ENCODE data around the gene UVRAG. TPM values are rescaled to one million over a fixed set of nuclear protein-coding genes. Genes with fewer than 3 reads are reported as not detected.
A peak's percentile ranks its signal among the peaks of the same experiment; 100 is the strongest.

Gene UVRAG
- total and polyA plus RNA-seq, 4 donors, result 7.9 to 47.0 (median 20.1) TPM

- Histone ChIP-seq H3K9me3 (ENCODE audit: control insufficient read depth, low read length) (no peaks in the 10 kb centered on the region), H3K4me1 (ENCODE audit: control insufficient read depth in 1 of 2, insufficient read depth in 2 of 2, low read length in 2 of 2) (no peaks in the 10 kb centered on the region), H3K36me3 (ENCODE audit: control insufficient read depth in 1 of 2, insufficient read depth in 2 of 2, low read length in 1 of 2) (no peaks in the 10 kb centered on the region), H3K4me3 (ENCODE audit: low read length in 2 of 2) (no peak overlapping the region), H3K27ac (ENCODE audit: low read depth in 1 of 2, low read length in 2 of 2) (no peak overlapping the region), H3K27me3 (ENCODE audit: control insufficient read depth in 1 of 2, insufficient read depth in 2 of 2, low read length in 1 of 2) (no peaks in the 10 kb centered on the region)
- intact Hi-C loops (cut with DNase I), result no loop called here
- WGBS, 2 donors, result 70 to 82% methylated on average over 10 of the region's 10 CpGs
- DNase-seq (no peak), ATAC-seq (ENCODE audit: low FRiP score) (peak; percentile 31)
Observed at GRCh38 chr11:76185511-76185910, 370.5 kb downstream of the UVRAG start.

- ATAC-seq (ENCODE audit: low FRiP score) (peak; percentile 49), DNase-seq (peak in 1 of 2 donors; percentile 59)
- intact Hi-C loops (cut with DNase I), result no loop called here
- H3K27ac ChIP-seq (ENCODE audit: low read depth in 1 of 2, low read length in 2 of 2), result no peak overlapping the region
- H3K27me3 ChIP-seq (ENCODE audit: control insufficient read depth in 1 of 2, insufficient read depth in 2 of 2, low read length in 1 of 2), result no peaks in the 10 kb centered on the region
- H3K4me3 ChIP-seq (ENCODE audit: low read length in 2 of 2), result no peak overlapping the region
- WGBS, 2 donors, result 21 to 32% methylated on average over 15 of the region's 15 CpGs
- no peaks in the 10 kb centered on the region for H3K9me3 ChIP-seq (ENCODE audit: control insufficient read depth, low read length)
- H3K4me1 ChIP-seq (ENCODE audit: control insufficient read depth in 1 of 2, insufficient read depth in 2 of 2, low read length in 2 of 2), result no peaks in the 10 kb centered on the region
- H3K36me3 ChIP-seq (ENCODE audit: control insufficient read depth in 1 of 2, insufficient read depth in 2 of 2, low read length in 1 of 2), result no peaks in the 10 kb centered on the region
Observed at GRCh38 chr11:76185931-76186401, 371.0 kb downstream of the UVRAG start.

GRCh38 chr11:76186776-76187279, 371.8 kb downstream of the UVRAG start:
- no peak overlapping the region for H3K27ac ChIP-seq (ENCODE audit: low read depth in 1 of 2, low read length in 2 of 2)
- WGBS, 2 donors, result 89 to 91% methylated on average over 21 of the region's 21 CpGs

GRCh38 chr11:76188873-76189272, 373.9 kb downstream of the UVRAG start:
- Histone ChIP-seq H3K4me3 (ENCODE audit: low read length in 2 of 2) (no peak overlapping the region), H3K27me3 (ENCODE audit: control insufficient read depth in 1 of 2, insufficient read depth in 2 of 2, low read length in 1 of 2) (no peaks in the 10 kb centered on the region), H3K36me3 (ENCODE audit: control insufficient read depth in 1 of 2, insufficient read depth in 2 of 2, low read length in 1 of 2) (no peaks in the 10 kb centered on the region), H3K9me3 (ENCODE audit: control insufficient read depth, low read length) (no peaks in the 10 kb centered on the region), H3K4me1 (ENCODE audit: control insufficient read depth in 1 of 2, insufficient read depth in 2 of 2, low read length in 2 of 2) (no peaks in the 10 kb centered on the region), H3K27ac (ENCODE audit: low read depth in 1 of 2, low read length in 2 of 2) (no peak overlapping the region)
- intact Hi-C loops (cut with DNase I), result no loop called here
- no peak for DNase-seq
- ATAC-seq (ENCODE audit: low FRiP score), result no peak
- WGBS, 2 donors, result 96 to 100% methylated on average over 4 of the region's 4 CpGs

More at GRCh38 chr11:76186776-76187279, 371.8 kb downstream of the UVRAG start:
- ATAC-seq (ENCODE audit: low FRiP score) (no peak), DNase-seq (no peak)
- no peaks in the 10 kb centered on the region for H3K9me3 ChIP-seq (ENCODE audit: control insufficient read depth, low read length)
- H3K36me3 ChIP-seq (ENCODE audit: control insufficient read depth in 1 of 2, insufficient read depth in 2 of 2, low read length in 1 of 2), result no peaks in the 10 kb centered on the region
- H3K4me1 ChIP-seq (ENCODE audit: control insufficient read depth in 1 of 2, insufficient read depth in 2 of 2, low read length in 2 of 2), result no peaks in the 10 kb centered on the region
- no peaks in the 10 kb centered on the region for H3K27me3 ChIP-seq (ENCODE audit: control insufficient read depth in 1 of 2, insufficient read depth in 2 of 2, low read length in 1 of 2)
- intact Hi-C loops (cut with DNase I), result no loop called here
- no peak overlapping the region for H3K4me3 ChIP-seq (ENCODE audit: low read length in 2 of 2)

- H3K27ac ChIP-seq (ENCODE audit: low read depth in 1 of 2, low read length in 2 of 2), result no peak overlapping the region
- no peaks in the 10 kb centered on the region for H3K9me3 ChIP-seq (ENCODE audit: control insufficient read depth, low read length)
- DNase-seq (no peak), ATAC-seq (ENCODE audit: low FRiP score) (no peak)
- intact Hi-C loops (cut with DNase I), result no loop called here
- H3K36me3 ChIP-seq (ENCODE audit: control insufficient read depth in 1 of 2, insufficient read depth in 2 of 2, low read length in 1 of 2), result no peaks in the 10 kb centered on the region
- no peak overlapping the region for H3K4me3 ChIP-seq (ENCODE audit: low read length in 2 of 2)
- no peaks in the 10 kb centered on the region for H3K4me1 ChIP-seq (ENCODE audit: control insufficient read depth in 1 of 2, insufficient read depth in 2 of 2, low read length in 2 of 2)
- no peaks in the 10 kb centered on the region for H3K27me3 ChIP-seq (ENCODE audit: control insufficient read depth in 1 of 2, insufficient read depth in 2 of 2, low read length in 1 of 2)
- WGBS, 2 donors, result 85 to 88% methylated on average over 6 of the region's 6 CpGs
Observed at GRCh38 chr11:76189682-76190081, 374.7 kb downstream of the UVRAG start.

- intact Hi-C loops (cut with DNase I), result no loop called here
- Histone ChIP-seq H3K4me1 (ENCODE audit: control insufficient read depth in 1 of 2, insufficient read depth in 2 of 2, low read length in 2 of 2) (no peaks in the 10 kb centered on the region), H3K4me3 (ENCODE audit: low read length in 2 of 2) (no peak overlapping the region), H3K9me3 (ENCODE audit: control insufficient read depth, low read length) (no peaks in the 10 kb centered on the region), H3K36me3 (ENCODE audit: control insufficient read depth in 1 of 2, insufficient read depth in 2 of 2, low read length in 1 of 2) (no peaks in the 10 kb centered on the region), H3K27ac (ENCODE audit: low read depth in 1 of 2, low read length in 2 of 2) (no peak overlapping the region), H3K27me3 (ENCODE audit: control insufficient read depth in 1 of 2, insufficient read depth in 2 of 2, low read length in 1 of 2) (no peaks in the 10 kb centered on the region)
- DNase-seq, result no peak
- 16 to 19% methylated on average over 7 of the region's 7 CpGs for WGBS, 2 donors
- no peak for ATAC-seq (ENCODE audit: low FRiP score)
Observed at GRCh38 chr11:76190376-76190775, 375.4 kb downstream of the UVRAG start.

Other genes starting within 250 kb of the UVRAG start
- gene MAP6, start 146.2 kb upstream of the UVRAG start, total RNA-seq, result 10 to 100 TPM in 1 of 2 donors, 1 to 10 TPM in 1; 8.8 to 13.8 TPM
- 10 to 100 TPM in 1 of 2 donors, 1 to 10 TPM in 1; 6.4 to 16.7 TPM for gene MAP6, start 146.2 kb upstream of the UVRAG start, polyA plus RNA-seq
- not detected for gene MOGAT2, start 97.4 kb upstream of the UVRAG start, total RNA-seq
- 10 to 100 TPM in 1 of 2 donors, under 1 TPM in 1; 0.15 to 13.4 TPM for gene MOGAT2, start 97.4 kb upstream of the UVRAG start, polyA plus RNA-seq
- gene DGAT2, start 46.4 kb upstream of the UVRAG start, total RNA-seq, result 1 to 10 TPM; 2.3 to 4.4 TPM
- under 1 TPM; 0.41 to 0.63 TPM for gene DGAT2, start 46.4 kb upstream of the UVRAG start, polyA plus RNA-seq